Measurements from ENCODE around the gene ARHGEF7. TPM values are rescaled to one million over a fixed set of nuclear protein-coding genes. Genes with fewer than 3 reads are reported as not detected.

The ARHGEF7 gene
- total RNA-seq, 1 experiment from 2014 or later = 47.3 TPM

DNA sequence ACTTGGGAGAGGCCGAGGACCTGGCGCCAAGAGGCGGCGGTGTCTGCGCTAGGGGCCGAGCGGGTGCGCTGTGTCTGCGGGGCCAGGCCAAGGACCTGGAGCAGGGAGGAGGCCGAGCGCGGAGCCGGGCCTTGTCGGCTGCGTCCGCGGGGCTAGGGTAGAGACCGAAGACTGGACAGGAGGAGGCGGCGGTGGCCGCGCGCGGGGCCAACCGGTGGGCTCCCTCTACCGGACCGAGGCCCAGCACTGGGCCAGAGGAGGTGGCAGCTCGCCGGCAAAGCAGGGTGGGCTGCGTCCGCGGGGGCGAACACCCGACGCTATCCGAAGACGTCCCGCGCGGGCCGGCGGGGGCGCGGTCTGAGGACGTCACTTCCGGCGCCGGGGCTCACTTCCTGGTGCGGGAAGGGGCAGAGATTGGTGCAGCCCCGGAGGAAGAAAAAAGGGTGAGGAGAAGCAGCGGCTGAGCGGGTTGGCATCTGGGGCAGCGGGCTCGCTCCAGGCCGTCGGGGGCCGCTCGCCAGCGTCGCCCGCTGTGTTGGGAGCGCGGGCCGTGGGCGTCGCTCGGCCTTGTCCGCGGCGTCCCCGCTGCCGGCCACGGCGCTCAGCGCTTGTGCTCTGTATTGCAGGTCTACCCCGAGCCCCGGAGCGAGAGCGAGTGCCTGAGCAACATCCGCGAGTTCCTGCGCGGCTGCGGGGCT, 38.3 kb downstream of the ARHGEF7 start (continued):
- TF ChIP-seq, protein P1, sequence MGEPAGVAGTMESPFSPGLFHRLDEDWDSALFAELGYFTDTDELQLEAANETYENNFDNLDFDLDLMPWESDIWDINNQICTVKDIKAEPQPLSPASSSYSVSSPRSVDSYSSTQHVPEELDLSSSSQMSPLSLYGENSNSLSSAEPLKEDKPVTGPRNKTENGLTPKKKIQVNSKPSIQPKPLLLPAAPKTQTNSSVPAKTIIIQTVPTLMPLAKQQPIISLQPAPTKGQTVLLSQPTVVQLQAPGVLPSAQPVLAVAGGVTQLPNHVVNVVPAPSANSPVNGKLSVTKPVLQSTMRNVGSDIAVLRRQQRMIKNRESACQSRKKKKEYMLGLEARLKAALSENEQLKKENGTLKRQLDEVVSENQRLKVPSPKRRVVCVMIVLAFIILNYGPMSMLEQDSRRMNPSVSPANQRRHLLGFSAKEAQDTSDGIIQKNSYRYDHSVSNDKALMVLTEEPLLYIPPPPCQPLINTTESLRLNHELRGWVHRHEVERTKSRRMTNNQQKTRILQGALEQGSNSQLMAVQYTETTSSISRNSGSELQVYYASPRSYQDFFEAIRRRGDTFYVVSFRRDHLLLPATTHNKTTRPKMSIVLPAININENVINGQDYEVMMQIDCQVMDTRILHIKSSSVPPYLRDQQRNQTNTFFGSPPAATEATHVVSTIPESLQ (CRISPR knock-in tag; IDR thresholded peaks at IDR 0.05) = no peak
- TF ChIP-seq TCF7 (CRISPR knock-in tag; IDR thresholded peaks at IDR 0.05; ENCODE audit: low read depth) = peak; percentile 22; the same call in 1 of the 2 replicates
- TF ChIP-seq TEAD1 (CRISPR knock-in tag; IDR thresholded peaks at IDR 0.05) = peak; percentile 88
- TF ChIP-seq HMGXB4 (CRISPR knock-in tag; IDR thresholded peaks at IDR 0.05) = peak; percentile 95
- peak; percentile 86 for TF ChIP-seq FOXP1 (CRISPR knock-in tag; IDR thresholded peaks at IDR 0.05; ENCODE audit: borderline replicate concordance)
- TF ChIP-seq, protein P2, sequence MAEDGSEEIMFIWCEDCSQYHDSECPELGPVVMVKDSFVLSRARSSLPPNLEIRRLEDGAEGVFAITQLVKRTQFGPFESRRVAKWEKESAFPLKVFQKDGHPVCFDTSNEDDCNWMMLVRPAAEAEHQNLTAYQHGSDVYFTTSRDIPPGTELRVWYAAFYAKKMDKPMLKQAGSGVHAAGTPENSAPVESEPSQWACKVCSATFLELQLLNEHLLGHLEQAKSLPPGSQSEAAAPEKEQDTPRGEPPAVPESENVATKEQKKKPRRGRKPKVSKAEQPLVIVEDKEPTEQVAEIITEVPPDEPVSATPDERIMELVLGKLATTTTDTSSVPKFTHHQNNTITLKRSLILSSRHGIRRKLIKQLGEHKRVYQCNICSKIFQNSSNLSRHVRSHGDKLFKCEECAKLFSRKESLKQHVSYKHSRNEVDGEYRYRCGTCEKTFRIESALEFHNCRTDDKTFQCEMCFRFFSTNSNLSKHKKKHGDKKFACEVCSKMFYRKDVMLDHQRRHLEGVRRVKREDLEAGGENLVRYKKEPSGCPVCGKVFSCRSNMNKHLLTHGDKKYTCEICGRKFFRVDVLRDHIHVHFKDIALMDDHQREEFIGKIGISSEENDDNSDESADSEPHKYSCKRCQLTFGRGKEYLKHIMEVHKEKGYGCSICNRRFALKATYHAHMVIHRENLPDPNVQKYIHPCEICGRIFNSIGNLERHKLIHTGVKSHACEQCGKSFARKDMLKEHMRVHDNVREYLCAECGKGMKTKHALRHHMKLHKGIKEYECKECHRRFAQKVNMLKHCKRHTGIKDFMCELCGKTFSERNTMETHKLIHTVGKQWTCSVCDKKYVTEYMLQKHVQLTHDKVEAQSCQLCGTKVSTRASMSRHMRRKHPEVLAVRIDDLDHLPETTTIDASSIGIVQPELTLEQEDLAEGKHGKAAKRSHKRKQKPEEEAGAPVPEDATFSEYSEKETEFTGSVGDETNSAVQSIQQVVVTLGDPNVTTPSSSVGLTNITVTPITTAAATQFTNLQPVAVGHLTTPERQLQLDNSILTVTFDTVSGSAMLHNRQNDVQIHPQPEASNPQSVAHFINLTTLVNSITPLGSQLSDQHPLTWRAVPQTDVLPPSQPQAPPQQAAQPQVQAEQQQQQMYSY (CRISPR knock-in tag; IDR thresholded peaks at IDR 0.05) = no peak
- peak; percentile 54; the same call in 1 of the 2 replicates for TF ChIP-seq E2F1 (CRISPR knock-in tag; IDR thresholded peaks at IDR 0.05)
- TF ChIP-seq ZBTB21 (CRISPR knock-in tag; IDR thresholded peaks at IDR 0.05; ENCODE audit: borderline replicate concordance) = peak; percentile 63; the same call in 1 of the 2 replicates
- TF ChIP-seq STAT6 (CRISPR knock-in tag; conservative IDR thresholded peaks at IDR 0.05; ENCODE audit: low read depth) = 0 out of 2 replicates have a peak, but pooled peaks have one; percentile 64
- peak; percentile 58; the same call in 1 of the 2 replicates for TF ChIP-seq NR2C2 (CRISPR knock-in tag; IDR thresholded peaks at IDR 0.05)
- TF ChIP-seq CBFB (CRISPR knock-in tag; IDR thresholded peaks at IDR 0.05; ENCODE audit: low read depth) = peak; percentile 92
- TF ChIP-seq, protein P3, sequence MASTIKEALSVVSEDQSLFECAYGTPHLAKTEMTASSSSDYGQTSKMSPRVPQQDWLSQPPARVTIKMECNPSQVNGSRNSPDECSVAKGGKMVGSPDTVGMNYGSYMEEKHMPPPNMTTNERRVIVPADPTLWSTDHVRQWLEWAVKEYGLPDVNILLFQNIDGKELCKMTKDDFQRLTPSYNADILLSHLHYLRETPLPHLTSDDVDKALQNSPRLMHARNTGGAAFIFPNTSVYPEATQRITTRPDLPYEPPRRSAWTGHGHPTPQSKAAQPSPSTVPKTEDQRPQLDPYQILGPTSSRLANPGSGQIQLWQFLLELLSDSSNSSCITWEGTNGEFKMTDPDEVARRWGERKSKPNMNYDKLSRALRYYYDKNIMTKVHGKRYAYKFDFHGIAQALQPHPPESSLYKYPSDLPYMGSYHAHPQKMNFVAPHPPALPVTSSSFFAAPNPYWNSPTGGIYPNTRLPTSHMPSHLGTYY (CRISPR knock-in tag; IDR thresholded peaks at IDR 0.05) = no peak
- peak; percentile 93; the same call in 1 of the 2 replicates for TF ChIP-seq NR3C1 (CRISPR knock-in tag; conservative IDR thresholded peaks at IDR 0.05; ENCODE audit: low read depth)
- TF ChIP-seq ZNF219 (CRISPR knock-in tag; IDR thresholded peaks at IDR 0.05; ENCODE audit: borderline replicate concordance) = 0 out of 2 replicates have a peak, but pooled peaks have one; percentile 42
- TF ChIP-seq, protein P4, sequence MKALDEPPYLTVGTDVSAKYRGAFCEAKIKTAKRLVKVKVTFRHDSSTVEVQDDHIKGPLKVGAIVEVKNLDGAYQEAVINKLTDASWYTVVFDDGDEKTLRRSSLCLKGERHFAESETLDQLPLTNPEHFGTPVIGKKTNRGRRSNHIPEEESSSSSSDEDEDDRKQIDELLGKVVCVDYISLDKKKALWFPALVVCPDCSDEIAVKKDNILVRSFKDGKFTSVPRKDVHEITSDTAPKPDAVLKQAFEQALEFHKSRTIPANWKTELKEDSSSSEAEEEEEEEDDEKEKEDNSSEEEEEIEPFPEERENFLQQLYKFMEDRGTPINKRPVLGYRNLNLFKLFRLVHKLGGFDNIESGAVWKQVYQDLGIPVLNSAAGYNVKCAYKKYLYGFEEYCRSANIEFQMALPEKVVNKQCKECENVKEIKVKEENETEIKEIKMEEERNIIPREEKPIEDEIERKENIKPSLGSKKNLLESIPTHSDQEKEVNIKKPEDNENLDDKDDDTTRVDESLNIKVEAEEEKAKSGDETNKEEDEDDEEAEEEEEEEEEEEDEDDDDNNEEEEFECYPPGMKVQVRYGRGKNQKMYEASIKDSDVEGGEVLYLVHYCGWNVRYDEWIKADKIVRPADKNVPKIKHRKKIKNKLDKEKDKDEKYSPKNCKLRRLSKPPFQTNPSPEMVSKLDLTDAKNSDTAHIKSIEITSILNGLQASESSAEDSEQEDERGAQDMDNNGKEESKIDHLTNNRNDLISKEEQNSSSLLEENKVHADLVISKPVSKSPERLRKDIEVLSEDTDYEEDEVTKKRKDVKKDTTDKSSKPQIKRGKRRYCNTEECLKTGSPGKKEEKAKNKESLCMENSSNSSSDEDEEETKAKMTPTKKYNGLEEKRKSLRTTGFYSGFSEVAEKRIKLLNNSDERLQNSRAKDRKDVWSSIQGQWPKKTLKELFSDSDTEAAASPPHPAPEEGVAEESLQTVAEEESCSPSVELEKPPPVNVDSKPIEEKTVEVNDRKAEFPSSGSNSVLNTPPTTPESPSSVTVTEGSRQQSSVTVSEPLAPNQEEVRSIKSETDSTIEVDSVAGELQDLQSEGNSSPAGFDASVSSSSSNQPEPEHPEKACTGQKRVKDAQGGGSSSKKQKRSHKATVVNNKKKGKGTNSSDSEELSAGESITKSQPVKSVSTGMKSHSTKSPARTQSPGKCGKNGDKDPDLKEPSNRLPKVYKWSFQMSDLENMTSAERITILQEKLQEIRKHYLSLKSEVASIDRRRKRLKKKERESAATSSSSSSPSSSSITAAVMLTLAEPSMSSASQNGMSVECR (CRISPR knock-in tag; IDR thresholded peaks at IDR 0.05; ENCODE audit: borderline replicate concordance) = peak; percentile 86; the same call in 1 of the 2 replicates
- TF ChIP-seq NR1H2 (CRISPR knock-in tag; IDR thresholded peaks at IDR 0.05) = no peak
- peak; percentile 89 for TF ChIP-seq ZNF232 (CRISPR knock-in tag; IDR thresholded peaks at IDR 0.05)
- TF ChIP-seq MYBL2 (CRISPR knock-in tag; IDR thresholded peaks at IDR 0.05) = peak; percentile 65
